GM12878 (cell line): ENCODE results near the gene TOMM5.
A peak's percentile ranks its signal among the peaks of the same experiment; 100 is the strongest.

Experiments
- CHD2 ChIP-seq: IDR thresholded peaks from 2 replicates; pipeline ENCODE4 v1.6.1; 2011; ENCODE audit warnings: low read depth, low read length, improper control_type of control experiment, borderline replicate concordance
- CTCF ChIP-seq, 3 experiments: IDR thresholded peaks in 2 of 3; conservative IDR thresholded peaks in 1 of 3; 2 replicates each; pipeline ENCODE4 v1.5.1; 2011; ENCODE audit warnings: low read depth in 3 of 3, low read length in 3 of 3, mild to moderate bottlenecking in 3 of 3, control low read depth in 2 of 3, moderate library complexity in 2 of 3, inconsistent platforms in 1 of 3, mixed read lengths in 1 of 3; ENCODE audit not compliant: control insufficient read depth in 2 of 3, insufficient read depth in 1 of 3; ENCODE audit errors: extremely low read depth in 1 of 3
- POLR2A ChIP-seq: IDR thresholded peaks from 2 replicates; pipeline ENCODE4 v1.6.1; 2011; ENCODE audit warnings: low read depth, mild to moderate bottlenecking, low read length
- POLR2AphosphoS5 ChIP-seq: IDR thresholded peaks from 2 replicates; pipeline ENCODE4 v1.6.1; 2011; ENCODE audit warnings: mild to moderate bottlenecking, low read length, inconsistent platforms
- RBBP5 ChIP-seq: fragments of 200-600 bp; sonication (generic); conservative IDR thresholded peaks from 2 replicates; pipeline ENCODE4 v1.6.1; 2016
- TF ChIP-seq, protein P1 (sequence below): IDR thresholded peaks from 2 replicates; pipeline ENCODE4 v1.6.1; 2012; ENCODE audit warnings: low read length, inconsistent platforms
- TF ChIP-seq, protein P2 (sequence below): IDR thresholded peaks from 2 replicates; pipeline ENCODE4 v1.6.1; 2011; ENCODE audit warnings: low read depth, mild to moderate bottlenecking, low read length, moderate library complexity, borderline replicate concordance; ENCODE audit errors: extremely low read depth

- TF ChIP-seq POLR2A, result peak; percentile 99
- TF ChIP-seq CTCF (IDR thresholded peaks at IDR 0.05 in 2 of 3, conservative IDR thresholded peaks at IDR 0.05 in 1 of 3; ENCODE audit: control insufficient read depth in 2 of 3, extremely low read depth in 1 of 3, insufficient read depth in 1 of 3, low read depth in 3 of 3, low read length in 3 of 3), result no peak
- peak; percentile 98 for TF ChIP-seq POLR2AphosphoS5
- no peak for TF ChIP-seq RBBP5
- TF ChIP-seq, protein P1, sequence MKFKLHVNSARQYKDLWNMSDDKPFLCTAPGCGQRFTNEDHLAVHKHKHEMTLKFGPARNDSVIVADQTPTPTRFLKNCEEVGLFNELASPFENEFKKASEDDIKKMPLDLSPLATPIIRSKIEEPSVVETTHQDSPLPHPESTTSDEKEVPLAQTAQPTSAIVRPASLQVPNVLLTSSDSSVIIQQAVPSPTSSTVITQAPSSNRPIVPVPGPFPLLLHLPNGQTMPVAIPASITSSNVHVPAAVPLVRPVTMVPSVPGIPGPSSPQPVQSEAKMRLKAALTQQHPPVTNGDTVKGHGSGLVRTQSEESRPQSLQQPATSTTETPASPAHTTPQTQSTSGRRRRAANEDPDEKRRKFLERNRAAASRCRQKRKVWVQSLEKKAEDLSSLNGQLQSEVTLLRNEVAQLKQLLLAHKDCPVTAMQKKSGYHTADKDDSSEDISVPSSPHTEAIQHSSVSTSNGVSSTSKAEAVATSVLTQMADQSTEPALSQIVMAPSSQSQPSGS, result no peak
- no peak for TF ChIP-seq CHD2
- TF ChIP-seq, protein P2, sequence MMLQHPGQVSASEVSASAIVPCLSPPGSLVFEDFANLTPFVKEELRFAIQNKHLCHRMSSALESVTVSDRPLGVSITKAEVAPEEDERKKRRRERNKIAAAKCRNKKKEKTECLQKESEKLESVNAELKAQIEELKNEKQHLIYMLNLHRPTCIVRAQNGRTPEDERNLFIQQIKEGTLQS, result no peak
Measured at GRCh38 chr9:37592108-37592951, at the start of gene TOMM5.
